GM18507 (cell line): Measurements from ENCODE around the gene CLCN2.
"Not testable (repeated sequence)": the region's sequence is repeated elsewhere in the genome, so short reads cannot be mapped to it uniquely, and the experiment has no call there.

Experiments
- DNase-seq: peaks from one replicate; pipeline ENCODE4 v3.0.0; 2011; ENCODE audit warnings: low read depth; ENCODE audit not compliant: insufficient read length; ENCODE audit errors: extremely low spot score
- FAIRE-seq: peaks from 2 replicates; lab custom pipeline; 2011; peaks lifted over from hg19 to GRCh38; lab: Jason Lieb, UNC

The CLCN2 gene

GRCh38 chr3:184349563-184350470, 11.6 kb downstream of the CLCN2 start:
- FAIRE-seq (no peak), DNase-seq (no peak)

GRCh38 chr3:184348057-184348382, 13.4 kb downstream of the CLCN2 start:
- FAIRE-seq (no peak), DNase-seq (no peak)

DNA sequence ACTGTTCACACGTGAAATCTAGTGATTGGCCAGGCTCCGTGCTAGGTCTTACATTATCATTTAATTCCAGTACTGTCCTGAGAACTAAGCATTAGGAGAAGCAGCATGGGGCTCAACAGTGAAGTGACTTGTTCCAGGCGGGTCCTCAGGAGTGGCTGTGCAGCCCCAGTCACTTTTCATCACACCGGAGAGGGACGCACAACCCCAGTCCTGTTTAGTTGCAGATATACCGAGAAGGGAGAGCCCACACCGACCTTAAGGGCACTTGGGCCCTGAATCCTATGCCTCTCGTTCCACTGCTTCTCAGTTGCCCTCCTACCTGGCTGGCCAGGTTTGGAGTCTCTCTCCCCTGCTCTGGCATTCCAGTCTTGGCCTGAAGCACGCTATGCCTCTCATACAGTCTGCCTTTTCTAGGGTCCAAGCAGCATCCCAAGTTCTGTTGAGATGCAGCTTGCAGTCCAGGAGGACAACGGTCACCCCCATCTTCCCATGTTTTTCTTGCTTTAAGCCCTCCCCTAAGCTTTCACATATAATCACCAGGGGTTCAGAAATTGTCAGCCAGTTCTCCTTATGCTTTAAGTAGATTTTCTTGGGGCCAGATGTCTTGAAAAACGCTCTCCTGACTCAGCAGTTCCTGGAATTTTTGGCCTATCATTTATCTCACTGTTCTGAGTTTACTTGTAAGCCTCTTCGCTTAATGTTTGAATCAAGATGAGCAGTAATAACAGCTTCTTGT, 13.9 kb downstream of the CLCN2 start:
- FAIRE-seq (no peak), DNase-seq (no peak)

DNA sequence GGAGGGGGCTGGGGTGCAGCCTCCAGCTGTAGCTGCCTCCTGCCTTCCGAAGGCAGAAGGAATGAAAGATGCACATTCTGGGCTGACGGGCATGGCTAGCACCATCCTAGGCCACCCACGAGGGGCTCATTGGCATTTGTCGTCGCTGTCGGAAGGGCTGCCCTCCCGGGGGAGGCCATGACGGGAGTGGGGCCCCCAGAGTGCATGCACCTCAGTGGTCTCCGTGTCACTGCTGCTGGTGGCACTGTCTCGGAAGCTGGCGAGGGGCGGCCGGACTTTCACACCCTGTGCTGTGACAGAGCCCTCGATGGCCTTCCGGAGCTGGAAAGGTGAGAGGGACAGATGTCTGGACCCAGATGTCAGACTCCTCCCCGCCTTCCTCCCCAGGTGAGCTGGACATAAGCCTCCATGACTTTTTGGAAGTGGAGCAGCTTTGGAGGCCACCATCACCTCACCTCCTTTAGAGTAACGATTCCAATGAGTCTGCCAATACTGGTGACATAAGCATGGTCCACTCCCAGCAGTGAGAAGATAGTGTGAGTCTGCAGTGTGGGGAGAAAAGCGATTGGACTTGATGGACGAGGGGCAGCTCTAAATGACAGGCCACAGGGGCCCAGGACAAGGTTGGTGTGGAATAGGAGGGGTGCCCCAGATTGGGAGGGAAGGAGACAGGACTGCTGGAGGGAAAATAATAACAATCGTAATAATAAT, 14.8 kb downstream of the CLCN2 start:
- DNase-seq (no peak), FAIRE-seq (no peak)

DNA sequence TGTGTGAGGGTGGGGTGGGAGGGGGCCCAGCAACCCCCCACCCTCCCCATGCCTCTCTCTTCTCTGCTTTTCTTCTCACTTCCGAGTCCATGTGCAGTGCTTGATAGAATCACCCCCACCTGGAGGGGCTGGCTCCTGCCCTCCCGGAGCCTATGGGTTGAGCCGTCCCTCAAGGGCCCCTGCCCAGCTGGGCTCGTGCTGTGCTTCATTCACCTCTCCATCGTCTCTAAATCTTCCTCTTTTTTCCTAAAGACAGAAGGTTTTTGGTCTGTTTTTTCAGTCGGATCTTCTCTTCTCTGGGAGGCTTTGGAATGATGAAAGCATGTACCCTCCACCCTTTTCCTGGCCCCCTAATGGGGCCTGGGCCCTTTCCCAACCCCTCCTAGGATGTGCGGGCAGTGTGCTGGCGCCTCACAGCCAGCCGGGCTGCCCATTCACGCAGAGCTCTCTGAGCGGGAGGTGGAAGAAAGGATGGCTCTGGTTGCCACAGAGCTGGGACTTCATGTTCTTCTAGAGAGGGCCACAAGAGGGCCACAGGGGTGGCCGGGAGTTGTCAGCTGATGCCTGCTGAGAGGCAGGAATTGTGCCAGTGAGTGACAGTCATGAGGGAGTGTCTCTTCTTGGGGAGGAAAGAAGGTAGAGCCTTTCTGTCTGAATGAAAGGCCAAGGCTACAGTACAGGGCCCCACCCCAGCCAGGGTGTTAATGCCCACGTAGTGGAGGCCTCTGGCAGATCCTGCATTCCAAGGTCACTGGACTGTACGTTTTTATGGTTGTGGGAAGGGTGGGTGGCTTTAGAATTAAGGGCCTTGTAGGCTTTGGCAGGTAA, 15.9 kb downstream of the CLCN2 start:
- FAIRE-seq (no peak), DNase-seq (no peak)

GRCh38 chr3:184344579-184345316, 16.7 kb downstream of the CLCN2 start:
- DNase-seq (no peak), FAIRE-seq (no peak)

- FAIRE-seq (no peak), DNase-seq (no peak)
Measured at GRCh38 chr3:184343200-184343876, 18.1 kb downstream of the CLCN2 start.

DNA sequence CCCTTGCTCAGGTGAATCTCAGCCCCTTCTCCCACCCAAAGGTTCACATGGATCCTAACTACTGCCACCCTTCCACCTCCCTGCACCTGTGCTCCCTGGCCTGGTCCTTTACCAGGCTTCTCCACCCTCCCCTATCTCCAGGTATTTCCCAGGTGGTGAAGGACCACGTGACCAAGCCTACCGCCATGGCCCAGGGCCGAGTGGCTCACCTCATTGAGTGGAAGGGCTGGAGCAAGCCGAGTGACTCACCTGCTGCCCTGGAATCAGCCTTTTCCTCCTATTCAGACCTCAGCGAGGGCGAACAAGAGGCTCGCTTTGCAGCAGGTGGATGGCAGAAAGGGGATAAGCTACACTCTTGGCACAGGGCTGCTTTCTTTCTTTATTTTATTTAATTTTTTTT, 19.5 kb downstream of the CLCN2 start:
- no peak for DNase-seq
- FAIRE-seq, result no peak

DNA sequence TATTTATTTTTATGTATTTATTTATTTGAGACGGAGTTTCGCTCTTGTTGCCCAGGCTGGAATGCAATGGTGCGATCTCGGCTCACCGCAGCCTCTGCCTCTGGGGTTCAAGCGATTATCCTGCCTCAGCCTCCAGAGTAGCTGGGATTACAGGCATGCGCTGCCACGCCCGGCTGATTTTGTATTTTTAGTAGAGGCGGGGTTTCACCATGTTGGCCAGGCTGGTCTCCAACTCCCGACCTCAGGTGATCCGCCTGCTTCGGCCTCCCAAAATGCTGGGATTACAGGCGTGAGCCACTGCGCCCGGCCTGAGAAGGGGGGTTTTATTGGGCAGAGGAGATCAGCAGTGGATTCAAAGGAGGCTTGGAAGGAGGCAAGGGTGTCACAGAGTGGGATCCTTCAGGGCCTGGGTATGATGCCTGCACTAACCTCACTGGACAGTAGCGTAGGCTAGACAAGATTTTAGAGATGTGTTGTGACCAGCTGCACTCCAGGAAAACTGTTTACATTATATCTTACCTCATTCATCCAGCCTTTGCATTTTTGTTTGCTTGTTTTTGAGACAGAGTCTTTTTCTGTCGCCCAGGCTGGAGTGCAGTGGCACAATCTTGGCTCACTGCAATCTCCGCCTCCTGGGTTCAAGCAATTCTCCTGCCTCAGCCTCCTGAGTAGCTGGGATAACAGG, 21.8 kb downstream of the CLCN2 start:
- FAIRE-seq, DNase-seq: not testable (repeated sequence)

GRCh38 chr3:184339001-184339400, 22.4 kb downstream of the CLCN2 start:
- FAIRE-seq (no peak), DNase-seq (no peak)

DNA sequence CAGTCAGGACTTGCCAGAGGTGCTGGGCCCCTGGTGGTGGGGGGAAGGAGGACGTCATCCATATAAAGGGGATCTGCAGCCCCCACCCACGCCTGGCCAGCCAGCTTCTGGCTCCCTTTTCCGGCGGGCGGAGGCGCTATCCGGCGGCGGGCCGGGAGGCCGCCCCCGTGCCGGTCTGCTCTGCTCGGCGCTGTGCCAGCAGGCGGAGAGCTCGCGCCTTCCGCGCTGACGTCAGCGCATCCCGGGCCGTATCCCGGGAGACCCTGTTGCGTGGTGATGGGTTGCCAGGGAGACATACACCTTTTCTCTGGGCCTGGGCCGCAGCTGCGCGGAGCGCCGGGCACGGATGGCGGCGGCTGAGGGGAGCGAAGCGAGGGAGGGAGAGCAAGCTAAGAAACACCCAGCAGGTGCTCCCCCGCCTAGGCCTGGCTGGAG, 22.9 kb downstream of the CLCN2 start:
- FAIRE-seq (no peak), DNase-seq (no peak)

- FAIRE-seq, result no peak
Measured at GRCh38 chr3:184337981-184338380, 23.4 kb downstream of the CLCN2 start.

DNA sequence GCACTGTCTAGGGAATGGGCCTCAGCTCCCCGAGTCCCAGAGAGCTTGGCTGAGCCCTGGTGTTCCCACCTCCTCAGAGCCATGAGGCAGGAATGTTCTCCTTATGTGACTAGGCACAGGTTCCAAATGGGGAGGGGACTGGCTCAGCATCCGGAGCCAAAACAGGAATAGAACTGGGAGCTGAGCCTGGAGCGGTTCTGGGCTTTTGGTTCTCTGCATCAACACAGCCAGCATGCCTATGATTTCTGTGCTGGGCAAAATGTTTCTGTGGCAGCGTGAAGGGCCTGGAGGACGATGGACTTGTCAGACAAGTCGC, 24.0 kb downstream of the CLCN2 start, which contains the start of gene FAM131A:
TSS of gene FAM131A (plus strand) at position 202 of the 316 bp plus-strand sequence. CDS start at position 233, 31 bp downstream.
- no peak for DNase-seq
- FAIRE-seq, result no peak

More at GRCh38 chr3:184337981-184338380, 23.4 kb downstream of the CLCN2 start:
- DNase-seq, result no peak

DNA sequence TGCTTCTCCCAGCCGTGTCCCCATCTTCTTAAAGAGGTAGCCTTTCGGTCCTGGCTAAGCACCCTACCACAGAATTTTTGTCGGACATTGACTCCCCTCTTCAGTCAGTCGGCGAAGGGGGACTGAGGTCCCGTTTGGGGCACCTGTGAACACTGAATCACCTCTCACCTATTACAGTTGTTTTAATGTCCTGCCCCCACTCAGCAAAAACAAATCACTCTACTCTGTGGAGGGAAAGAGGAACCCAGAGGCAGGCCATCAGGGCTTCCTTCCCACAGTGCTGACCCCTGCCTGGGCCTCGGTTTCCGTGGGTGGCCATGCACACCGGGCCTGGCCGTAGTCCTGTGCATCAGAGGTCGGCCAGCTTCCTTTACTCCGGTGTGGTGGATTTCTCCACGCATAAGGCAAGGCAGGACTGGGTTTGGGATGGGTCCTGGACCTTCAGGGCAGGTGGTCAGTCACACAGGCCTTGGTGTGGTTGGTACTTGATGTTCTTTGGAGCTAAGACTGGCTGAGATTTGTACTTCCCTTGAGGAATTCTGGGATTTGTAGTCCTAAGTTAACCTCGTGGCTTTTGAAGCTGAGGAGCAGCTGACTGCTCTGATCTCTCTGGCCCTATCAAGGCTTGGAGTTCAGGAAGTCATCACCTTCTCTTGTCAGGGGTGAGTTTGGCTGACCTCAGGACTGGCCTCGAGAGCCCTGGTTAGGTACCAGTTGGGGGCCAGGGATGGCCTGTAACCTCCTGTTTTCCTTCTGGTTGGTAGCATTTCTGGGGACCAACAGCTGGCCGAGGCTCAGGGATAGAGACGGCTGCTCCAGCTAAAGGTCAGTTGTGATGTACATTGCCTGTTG, 24.6 kb downstream of the CLCN2 start:
- FAIRE-seq, result no peak
- no peak for DNase-seq

GRCh38 chr3:184335661-184336546, 25.5 kb downstream of the CLCN2 start:
- FAIRE-seq (peak; percentile 69), DNase-seq (peak; percentile 76)

GRCh38 chr3:184335291-184335660, 26.1 kb downstream of the CLCN2 start:
- FAIRE-seq (no peak), DNase-seq (no peak)
